ENCODE results near the gene RANBP9. TPM values are rescaled to one million over a fixed set of nuclear protein-coding genes. Genes with fewer than 3 reads are reported as not detected.

RANBP9 gene
- total RNA-seq, 2 donors from 2014 or later, result 43.7 to 45.4 TPM

DNA sequence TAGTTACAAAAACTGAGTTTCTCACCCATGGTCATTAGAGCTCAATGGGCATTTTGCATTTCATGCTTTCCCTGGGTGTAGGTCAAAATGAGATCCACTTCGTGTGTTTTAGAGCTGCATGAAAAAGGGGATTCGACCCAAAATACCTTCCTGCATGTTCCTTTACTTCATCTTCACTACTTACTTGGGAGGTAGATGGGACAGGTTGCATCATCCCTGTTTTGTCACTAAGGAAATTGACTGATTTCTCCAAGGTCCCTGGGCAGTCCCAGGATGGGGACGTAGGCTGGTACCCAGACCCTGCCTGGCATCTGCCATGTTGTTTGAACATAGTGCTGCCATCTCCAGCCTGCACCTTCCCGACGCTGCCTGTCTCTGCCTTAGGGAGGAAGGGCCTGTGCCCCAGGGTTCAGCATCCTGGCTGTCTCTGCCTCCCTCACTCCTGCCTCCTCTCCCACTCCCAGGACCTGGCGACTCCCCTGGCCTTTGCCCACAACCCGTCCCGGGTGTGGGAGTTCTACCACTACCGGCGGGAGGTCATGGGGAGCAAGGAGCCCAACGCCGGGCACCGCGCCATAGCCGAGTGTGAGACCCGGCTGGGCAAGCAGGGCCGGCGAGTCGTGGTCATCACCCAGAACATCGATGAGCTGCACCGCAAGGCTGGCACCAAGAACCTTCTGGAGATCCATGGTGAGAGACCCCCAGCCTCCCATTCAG lies 120.3 kb downstream of the RANBP9 start:
- H3K27ac Mint-ChIP-seq, result no peak overlapping the region
- no peaks in the 10 kb centered on the region for H3K9me3 Mint-ChIP-seq
- no peak overlapping the region for H3K4me3 ChIP-seq (ENCODE audit: low read length)
- H3K27me3 ChIP-seq (ENCODE audit: control insufficient read depth, insufficient read depth, low read length, poor library complexity, severe bottlenecking), result no peaks in the 10 kb centered on the region
- TF ChIP-seq, protein P1, sequence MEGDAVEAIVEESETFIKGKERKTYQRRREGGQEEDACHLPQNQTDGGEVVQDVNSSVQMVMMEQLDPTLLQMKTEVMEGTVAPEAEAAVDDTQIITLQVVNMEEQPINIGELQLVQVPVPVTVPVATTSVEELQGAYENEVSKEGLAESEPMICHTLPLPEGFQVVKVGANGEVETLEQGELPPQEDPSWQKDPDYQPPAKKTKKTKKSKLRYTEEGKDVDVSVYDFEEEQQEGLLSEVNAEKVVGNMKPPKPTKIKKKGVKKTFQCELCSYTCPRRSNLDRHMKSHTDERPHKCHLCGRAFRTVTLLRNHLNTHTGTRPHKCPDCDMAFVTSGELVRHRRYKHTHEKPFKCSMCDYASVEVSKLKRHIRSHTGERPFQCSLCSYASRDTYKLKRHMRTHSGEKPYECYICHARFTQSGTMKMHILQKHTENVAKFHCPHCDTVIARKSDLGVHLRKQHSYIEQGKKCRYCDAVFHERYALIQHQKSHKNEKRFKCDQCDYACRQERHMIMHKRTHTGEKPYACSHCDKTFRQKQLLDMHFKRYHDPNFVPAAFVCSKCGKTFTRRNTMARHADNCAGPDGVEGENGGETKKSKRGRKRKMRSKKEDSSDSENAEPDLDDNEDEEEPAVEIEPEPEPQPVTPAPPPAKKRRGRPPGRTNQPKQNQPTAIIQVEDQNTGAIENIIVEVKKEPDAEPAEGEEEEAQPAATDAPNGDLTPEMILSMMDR (conservative IDR thresholded peaks at IDR 0.05), result no peak
- no peak overlapping the region for H3K27ac ChIP-seq (ENCODE audit: low read depth, low read length)
- peaks cover 28% of the 10 kb centered on the region for H3K36me3 ChIP-seq (ENCODE audit: control insufficient read depth, insufficient read depth, low read length)
- H3K27me3 Mint-ChIP-seq (ENCODE audit: insufficient read depth), result no peaks in the 10 kb centered on the region
- 93 to 98% methylated on average over 7 to 20 of the region's 21 CpGs for WGBS, 2 experiments (ENCODE audit: insufficient coverage in 1 of 2, insufficient read length in 1 of 2)
- DNase-seq, result no peak
- H3K4me1 Mint-ChIP-seq, result no peaks in the 10 kb centered on the region
- no peak overlapping the region for H3K4me3 Mint-ChIP-seq
- no peaks in the 10 kb centered on the region for H3K9me3 ChIP-seq (ENCODE audit: control insufficient read depth, low read length)
- no peak overlapping the region for H3K9ac ChIP-seq (ENCODE audit: extremely low read depth, low read length, poor library complexity, severe bottlenecking)
- H3K4me1 ChIP-seq (ENCODE audit: control insufficient read depth, insufficient read depth, low read length), result no peaks in the 10 kb centered on the region
- H3K36me3 Mint-ChIP-seq (ENCODE audit: low read depth), result peaks cover 41% of the 10 kb centered on the region

DNA sequence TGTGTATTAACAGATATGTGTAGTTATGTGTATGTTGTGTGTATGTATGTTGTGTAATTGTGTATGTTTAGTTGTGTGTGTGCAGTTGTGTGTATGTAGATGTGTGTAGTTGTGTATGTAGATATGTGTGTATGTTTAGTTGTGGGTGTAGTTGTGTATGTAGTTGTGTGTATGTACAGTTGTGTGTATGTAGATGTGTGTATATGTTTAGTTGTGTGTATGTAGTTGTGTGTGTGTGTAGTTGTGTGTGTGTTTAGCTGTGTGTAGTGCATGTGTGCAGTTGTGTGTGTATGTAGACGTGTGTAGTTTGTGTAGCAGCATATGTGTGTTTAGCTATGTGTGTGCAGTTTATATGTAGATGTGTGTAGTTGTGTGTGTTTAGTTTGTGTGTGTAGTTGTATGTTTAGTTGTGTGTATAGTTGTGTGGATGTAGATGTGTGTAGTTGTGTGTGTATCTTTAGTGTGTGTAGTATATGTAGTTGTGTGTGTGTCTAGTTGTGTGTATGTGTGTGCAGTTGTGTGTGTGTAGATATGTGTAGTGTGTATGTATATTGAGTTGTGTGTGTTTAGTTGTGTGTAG lies 121.0 kb downstream of the RANBP9 start:
- H3K27me3 Mint-ChIP-seq (ENCODE audit: insufficient read depth), result no peaks in the 10 kb centered on the region
- H3K36me3 Mint-ChIP-seq (ENCODE audit: low read depth), result peaks cover 38% of the 10 kb centered on the region
- no peak overlapping the region for H3K4me3 Mint-ChIP-seq
- Histone ChIP-seq H3K27ac (ENCODE audit: low read depth, low read length) (no peak overlapping the region), H3K36me3 (ENCODE audit: control insufficient read depth, insufficient read depth, low read length) (peaks cover 24% of the 10 kb centered on the region), H3K9ac (ENCODE audit: extremely low read depth, low read length, poor library complexity, severe bottlenecking) (no peak overlapping the region), H3K4me3 (ENCODE audit: low read length) (no peak overlapping the region), H3K9me3 (ENCODE audit: control insufficient read depth, low read length) (no peaks in the 10 kb centered on the region), H3K4me1 (ENCODE audit: control insufficient read depth, insufficient read depth, low read length) (no peaks in the 10 kb centered on the region), H3K27me3 (ENCODE audit: control insufficient read depth, insufficient read depth, low read length, poor library complexity, severe bottlenecking) (no peaks in the 10 kb centered on the region)
- WGBS, 2 experiments (ENCODE audit: insufficient coverage in 1 of 2, insufficient read length in 1 of 2), result 81 to 100% methylated on average over 1 of the region's 1 CpG
- no peaks in the 10 kb centered on the region for H3K4me1 Mint-ChIP-seq
- no peaks in the 10 kb centered on the region for H3K9me3 Mint-ChIP-seq
- TF ChIP-seq, protein P1 (conservative IDR thresholded peaks at IDR 0.05), result no peak
- DNase-seq, result no peak
- no peak overlapping the region for H3K27ac Mint-ChIP-seq

DNA sequence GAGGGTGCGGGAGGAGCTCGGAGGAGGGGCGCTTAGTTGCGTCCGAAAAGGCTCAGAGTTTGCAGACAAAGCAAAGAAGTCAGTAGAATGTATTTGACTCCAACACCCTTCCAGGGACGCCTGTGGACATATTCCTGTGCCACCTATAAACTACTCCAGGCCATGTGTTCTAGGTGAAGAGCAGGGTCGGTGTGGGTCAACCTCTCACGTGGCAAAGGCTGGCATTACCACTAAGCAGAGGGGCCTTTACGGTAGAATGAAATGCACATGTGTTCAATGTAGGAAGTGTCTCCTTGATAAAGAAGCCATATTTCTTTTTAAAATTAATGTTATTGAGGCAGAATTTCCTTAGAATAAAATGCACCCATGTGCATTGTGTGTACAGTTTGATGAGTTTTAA lies 121.8 kb downstream of the RANBP9 start:
- Histone ChIP-seq H3K9me3 (ENCODE audit: control insufficient read depth, low read length) (no peaks in the 10 kb centered on the region), H3K27me3 (ENCODE audit: control insufficient read depth, insufficient read depth, low read length, poor library complexity, severe bottlenecking) (no peaks in the 10 kb centered on the region), H3K27ac (ENCODE audit: low read depth, low read length) (no peak overlapping the region), H3K4me1 (ENCODE audit: control insufficient read depth, insufficient read depth, low read length) (no peaks in the 10 kb centered on the region), H3K4me3 (ENCODE audit: low read length) (no peak overlapping the region), H3K9ac (ENCODE audit: extremely low read depth, low read length, poor library complexity, severe bottlenecking) (no peak overlapping the region), H3K36me3 (ENCODE audit: control insufficient read depth, insufficient read depth, low read length) (peaks cover 17% of the 10 kb centered on the region)
- TF ChIP-seq, protein P1 (conservative IDR thresholded peaks at IDR 0.05), result no peak
- WGBS, 2 experiments (ENCODE audit: insufficient coverage in 1 of 2, insufficient read length in 1 of 2), result 88 to 96% methylated on average over 3 to 9 of the region's 9 CpGs
- no peak for DNase-seq
- peaks cover 39% of the 10 kb centered on the region for H3K36me3 Mint-ChIP-seq (ENCODE audit: low read depth)
- no peaks in the 10 kb centered on the region for H3K4me1 Mint-ChIP-seq
- H3K4me3 Mint-ChIP-seq, result no peak overlapping the region
- H3K9me3 Mint-ChIP-seq, result no peaks in the 10 kb centered on the region
- no peak overlapping the region for H3K27ac Mint-ChIP-seq
- H3K27me3 Mint-ChIP-seq (ENCODE audit: insufficient read depth), result no peaks in the 10 kb centered on the region

All from endodermal cell (in vitro differentiated cells).